Measurements from ENCODE around the gene RASAL2. TPM values are rescaled to one million over a fixed set of nuclear protein-coding genes. Genes with fewer than 3 reads are reported as not detected.
"Not testable (repeated sequence)": the region's sequence is repeated elsewhere in the genome, so short reads cannot be mapped to it uniquely, and the experiment has no call there.

The RASAL2 gene
- total RNA-seq, 1 donor from 2014 or later: 57.5 TPM

GRCh38 chr1:178301141-178301540 lies 207.2 kb downstream of the RASAL2 start:
- DNase-seq (ENCODE audit: low spot score in 2 of 2): no peak
- no peak overlapping the region for H3K4me3 ChIP-seq
- no peak overlapping the region for H3K27ac ChIP-seq
- H3K4me1 ChIP-seq: no peaks in the 10 kb centered on the region
- TF ChIP-seq, protein P1, sequence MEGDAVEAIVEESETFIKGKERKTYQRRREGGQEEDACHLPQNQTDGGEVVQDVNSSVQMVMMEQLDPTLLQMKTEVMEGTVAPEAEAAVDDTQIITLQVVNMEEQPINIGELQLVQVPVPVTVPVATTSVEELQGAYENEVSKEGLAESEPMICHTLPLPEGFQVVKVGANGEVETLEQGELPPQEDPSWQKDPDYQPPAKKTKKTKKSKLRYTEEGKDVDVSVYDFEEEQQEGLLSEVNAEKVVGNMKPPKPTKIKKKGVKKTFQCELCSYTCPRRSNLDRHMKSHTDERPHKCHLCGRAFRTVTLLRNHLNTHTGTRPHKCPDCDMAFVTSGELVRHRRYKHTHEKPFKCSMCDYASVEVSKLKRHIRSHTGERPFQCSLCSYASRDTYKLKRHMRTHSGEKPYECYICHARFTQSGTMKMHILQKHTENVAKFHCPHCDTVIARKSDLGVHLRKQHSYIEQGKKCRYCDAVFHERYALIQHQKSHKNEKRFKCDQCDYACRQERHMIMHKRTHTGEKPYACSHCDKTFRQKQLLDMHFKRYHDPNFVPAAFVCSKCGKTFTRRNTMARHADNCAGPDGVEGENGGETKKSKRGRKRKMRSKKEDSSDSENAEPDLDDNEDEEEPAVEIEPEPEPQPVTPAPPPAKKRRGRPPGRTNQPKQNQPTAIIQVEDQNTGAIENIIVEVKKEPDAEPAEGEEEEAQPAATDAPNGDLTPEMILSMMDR (IDR thresholded peaks at IDR 0.05): no peak
- intact Hi-C loops (cut with DNase I): loop anchor here (10.0 kb wide), 3 partner anchors 144 to 454 kb away; no protein-coding TSS in a partner anchor
- H3K36me3 ChIP-seq: no peaks in the 10 kb centered on the region
- no peaks in the 10 kb centered on the region for H3K27me3 ChIP-seq
- H3K9me3 ChIP-seq: no peaks in the 10 kb centered on the region

GRCh38 chr1:178307264-178307663 lies 213.4 kb downstream of the RASAL2 start:
- Histone ChIP-seq H3K4me3 (no peak overlapping the region), H3K27ac (no peak overlapping the region), H3K27me3 (no peaks in the 10 kb centered on the region), H3K36me3 (no peaks in the 10 kb centered on the region), H3K4me1 (peaks cover 0 to 6% of the 10 kb centered on the region in 2 donors), H3K9me3 (no peaks in the 10 kb centered on the region)
- DNase-seq (ENCODE audit: low spot score in 2 of 2): no peak
- TF ChIP-seq, protein P1 (IDR thresholded peaks at IDR 0.05): no peak
- intact Hi-C loops (cut with DNase I): loop anchor here (10.0 kb wide), 3 partner anchors 138 to 448 kb away; no protein-coding TSS in a partner anchor

- intact Hi-C loops (cut with DNase I): loop anchor here (10.0 kb wide), 3 partner anchors 136 to 446 kb away; no protein-coding TSS in a partner anchor
- TF ChIP-seq, protein P1 (IDR thresholded peaks at IDR 0.05): no peak
- H3K4me1 ChIP-seq: peaks cover 0 to 6% of the 10 kb centered on the region in 2 donors
- DNase-seq (ENCODE audit: low spot score in 2 of 2): no peak
- no peaks in the 10 kb centered on the region for H3K9me3 ChIP-seq
- no peak overlapping the region for H3K27ac ChIP-seq
- H3K36me3 ChIP-seq: no peaks in the 10 kb centered on the region
- H3K27me3 ChIP-seq: no peaks in the 10 kb centered on the region
- no peak overlapping the region for H3K4me3 ChIP-seq
These were observed 214.5 kb downstream of the RASAL2 start for GRCh38 chr1:178308438-178308837.

GRCh38 chr1:178310685-178311105 lies 216.8 kb downstream of the RASAL2 start:
- Histone ChIP-seq H3K9me3 (no peaks in the 10 kb centered on the region), H3K4me3 (no peak overlapping the region), H3K27ac (no peak overlapping the region), H3K4me1 (peaks cover 0 to 6% of the 10 kb centered on the region in 2 donors), H3K36me3 (no peaks in the 10 kb centered on the region), H3K27me3 (no peaks in the 10 kb centered on the region)
- TF ChIP-seq, protein P1 (IDR thresholded peaks at IDR 0.05): peak; percentile 62 to 72 (median 67)
- DNase-seq (ENCODE audit: low spot score in 2 of 2): no peak
- intact Hi-C loops (cut with DNase I): loop anchor here (2.0 to 5.0 kb wide), 2 partner anchors 192 to 222 kb away; no protein-coding TSS in a partner anchor

- DNase-seq (ENCODE audit: low spot score in 2 of 2): no peak
- Histone ChIP-seq H3K4me1 (peaks cover 0 to 6% of the 10 kb centered on the region in 2 donors), H3K9me3 (no peaks in the 10 kb centered on the region), H3K4me3 (no peak overlapping the region), H3K36me3 (no peaks in the 10 kb centered on the region), H3K27me3 (no peaks in the 10 kb centered on the region), H3K27ac (no peak overlapping the region)
- TF ChIP-seq, protein P1 (IDR thresholded peaks at IDR 0.05): no peak
- intact Hi-C loops (cut with DNase I): loop anchor here (2.0 to 5.0 kb wide), 2 partner anchors 191 to 222 kb away; no protein-coding TSS in a partner anchor
These were observed 217.3 kb downstream of the RASAL2 start for GRCh38 chr1:178311164-178311563.

- H3K36me3 ChIP-seq; H3K27ac ChIP-seq; DNase-seq (ENCODE audit: low spot score in 2 of 2); H3K4me3 ChIP-seq; H3K27me3 ChIP-seq; H3K9me3 ChIP-seq; H3K4me1 ChIP-seq; intact Hi-C loops (cut with DNase I): not testable (repeated sequence)
These were observed 226.5 kb downstream of the RASAL2 start for GRCh38 chr1:178320280-178320982.

Measured in ascending aorta (tissue), 2 donors.